ELF-1 (cell line): ENCODE data around the gene ACTA2.

Source experiments
- DNase-seq: peaks from one replicate; pipeline ENCODE4 v3.0.0-alpha.2; 2016; ENCODE audit warnings: low read depth, low spot score

Gene ACTA2

DNA sequence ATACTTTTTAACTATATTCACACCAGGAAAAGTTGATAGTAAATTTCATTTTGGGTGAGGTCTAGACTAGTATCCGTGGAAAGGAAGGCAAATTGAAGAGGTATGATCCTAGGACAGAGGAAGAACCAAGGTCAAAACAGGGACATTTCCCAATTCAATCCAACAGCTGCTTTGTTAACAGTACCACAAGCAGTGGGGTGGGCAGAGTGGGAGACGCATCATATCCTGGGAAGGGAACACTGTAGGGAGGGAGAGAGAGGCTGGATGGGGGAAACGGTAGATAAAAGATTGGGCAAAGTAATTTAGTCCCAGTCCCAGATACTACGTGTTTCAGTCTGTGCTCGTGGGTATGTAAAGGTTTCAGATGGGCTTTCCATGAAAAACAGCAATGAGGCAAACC is 28.9 kb upstream of the ACTA2 start:
- no peak for DNase-seq

DNA sequence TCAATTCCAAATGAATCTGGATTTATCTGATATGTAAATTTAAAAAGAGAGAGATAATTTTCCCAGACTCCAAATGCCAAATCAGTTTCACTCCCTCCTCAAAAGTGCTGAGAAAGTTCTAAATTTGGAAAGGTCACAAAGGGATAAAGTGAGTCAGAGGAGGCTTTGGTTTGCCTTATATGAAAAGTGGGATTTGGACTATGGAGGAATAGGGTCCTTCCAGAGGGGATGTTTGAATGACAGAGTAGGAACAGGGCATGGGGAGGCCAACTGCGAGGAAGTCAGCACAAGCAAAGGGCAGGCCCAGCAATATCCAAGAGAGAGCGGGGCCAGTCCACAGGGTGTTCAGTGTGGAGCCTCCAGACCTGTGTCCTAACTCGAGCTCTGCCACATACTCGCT is 28.2 kb upstream of the ACTA2 start:
- DNase-seq, result no peak

- peak; percentile 27 for DNase-seq
These were observed 27.7 kb upstream of the ACTA2 start for GRCh38 chr10:88980247-88980646.

- no peak for DNase-seq
These were observed 27.0 kb upstream of the ACTA2 start for GRCh38 chr10:88979603-88980002.

GRCh38 chr10:88979153-88979562 is 26.6 kb upstream of the ACTA2 start:
- DNase-seq, result peak; percentile 56

DNA sequence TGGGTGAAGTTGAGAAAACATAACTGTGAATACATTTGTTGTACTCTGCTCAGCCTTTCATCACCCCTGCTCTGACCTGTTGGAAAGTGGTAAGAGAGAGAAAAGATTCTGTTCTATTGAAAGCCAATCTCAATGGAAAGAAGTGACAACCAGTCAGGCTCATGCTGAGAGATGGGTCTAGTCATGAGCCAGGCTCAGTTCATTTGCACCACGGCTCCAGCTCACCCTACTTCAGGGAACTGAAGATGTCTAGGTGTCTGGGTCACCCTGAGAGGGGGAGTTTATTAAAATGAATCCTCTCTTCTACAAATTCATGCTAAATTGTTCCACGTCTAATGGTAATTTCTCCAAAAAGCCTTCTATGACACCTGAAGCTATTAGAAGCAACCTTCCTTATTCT is 25.9 kb upstream of the ACTA2 start:
- DNase-seq, result no peak

DNA sequence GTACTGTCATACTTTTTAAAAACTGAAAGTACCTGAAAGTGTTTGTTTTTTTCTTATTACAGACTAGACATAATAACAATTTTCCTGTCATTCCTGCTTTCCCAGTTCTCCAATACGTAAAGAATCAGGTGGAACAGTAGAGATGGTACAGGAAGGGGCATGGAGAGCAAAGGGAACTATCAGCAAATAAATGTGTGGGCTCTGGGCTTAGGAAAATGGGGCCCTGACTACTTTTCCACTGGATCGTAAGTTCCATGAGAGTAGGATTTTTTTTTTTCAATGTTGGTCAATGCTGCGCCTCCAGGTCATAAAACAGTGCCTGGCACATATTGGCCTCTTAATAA is 22.8 kb upstream of the ACTA2 start:
- DNase-seq, result no peak

GRCh38 chr10:88974446-88975376 is 22.1 kb upstream of the ACTA2 start:
- DNase-seq, result no peak

- no peak for DNase-seq
These were observed 21.4 kb upstream of the ACTA2 start for GRCh38 chr10:88974012-88974411.

DNA sequence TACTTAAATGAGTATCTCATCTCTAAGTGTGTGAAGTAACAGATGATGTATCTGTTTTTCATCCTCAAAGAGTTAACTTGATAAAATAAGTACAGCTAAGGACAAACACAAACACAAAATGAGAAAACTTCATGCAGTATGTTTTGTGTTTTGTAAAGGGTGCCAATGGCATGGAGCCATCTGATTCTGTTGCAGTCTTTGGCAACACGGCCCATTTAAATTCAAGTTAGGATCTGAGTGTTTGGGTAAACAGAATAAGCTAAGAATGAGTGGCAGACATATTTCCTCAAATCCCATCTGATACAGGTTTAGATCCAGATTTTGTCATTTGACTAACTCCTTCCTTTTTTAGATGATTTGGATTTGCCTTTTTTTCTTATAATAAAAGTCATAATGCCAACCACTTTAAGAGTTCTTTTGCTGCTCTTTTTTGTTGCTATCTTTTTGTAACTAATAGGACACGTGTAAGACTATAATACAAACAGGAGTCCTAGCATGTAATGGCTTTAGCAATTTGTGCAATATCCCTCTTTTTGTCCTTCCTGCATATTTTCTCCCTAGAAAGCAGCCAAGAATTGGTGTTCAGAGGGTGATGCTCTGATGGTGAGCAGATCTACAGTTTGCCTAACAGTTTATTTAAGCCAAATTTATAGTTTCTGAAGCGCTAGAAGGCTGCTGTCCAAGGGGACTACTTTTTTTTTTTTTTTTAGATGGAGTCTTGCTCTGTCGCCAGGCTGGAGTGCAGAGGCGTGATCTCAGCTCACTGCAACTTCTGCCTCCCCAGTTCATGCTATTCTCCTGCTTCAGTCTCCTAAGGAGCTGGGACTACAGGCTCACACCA is 18.9 kb upstream of the ACTA2 start:
- DNase-seq, result no peak

DNA sequence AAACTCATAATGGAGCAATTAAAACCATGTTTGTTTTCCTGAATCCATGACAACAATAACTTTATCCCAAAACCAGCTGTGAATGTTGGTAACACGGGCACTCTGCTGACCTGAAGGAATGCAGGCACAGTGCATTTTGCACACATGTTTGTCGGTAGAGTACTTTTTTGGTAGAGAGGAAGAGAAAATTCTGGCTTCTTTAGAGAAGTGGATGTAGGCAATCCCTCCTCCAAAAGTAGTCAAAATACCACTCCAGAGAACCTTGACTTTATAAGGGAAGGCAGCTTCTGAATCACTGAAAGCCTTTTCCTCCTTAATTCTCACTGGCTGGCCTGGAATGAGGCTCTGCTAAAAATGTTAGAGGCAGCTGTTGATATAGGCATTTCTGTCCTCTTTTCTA is 15.8 kb upstream of the ACTA2 start:
- no peak for DNase-seq

GRCh38 chr10:88966797-88967196 is 14.2 kb upstream of the ACTA2 start:
- DNase-seq, result no peak

GRCh38 chr10:88964869-88965415 is 12.4 kb upstream of the ACTA2 start:
- no peak for DNase-seq

DNA sequence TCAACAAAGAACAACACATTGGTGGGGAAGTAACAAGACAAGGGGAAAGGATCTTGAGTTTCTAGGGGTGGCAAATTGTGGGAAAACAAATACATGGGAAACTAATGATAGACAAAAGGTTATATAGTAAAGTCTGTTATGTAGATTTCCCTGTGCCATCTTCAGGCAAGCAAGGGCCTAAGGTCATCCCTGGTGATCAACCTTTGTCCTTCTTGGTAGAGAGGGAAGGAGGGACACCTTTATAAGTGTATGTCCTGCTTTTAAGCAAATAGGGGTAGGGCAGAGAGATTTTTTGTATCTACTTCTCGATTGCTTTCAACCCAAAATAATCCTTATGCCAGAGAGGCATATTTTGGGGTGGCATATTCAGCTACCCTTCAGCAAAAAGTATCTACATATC is 11.8 kb upstream of the ACTA2 start:
- no peak for DNase-seq

DNA sequence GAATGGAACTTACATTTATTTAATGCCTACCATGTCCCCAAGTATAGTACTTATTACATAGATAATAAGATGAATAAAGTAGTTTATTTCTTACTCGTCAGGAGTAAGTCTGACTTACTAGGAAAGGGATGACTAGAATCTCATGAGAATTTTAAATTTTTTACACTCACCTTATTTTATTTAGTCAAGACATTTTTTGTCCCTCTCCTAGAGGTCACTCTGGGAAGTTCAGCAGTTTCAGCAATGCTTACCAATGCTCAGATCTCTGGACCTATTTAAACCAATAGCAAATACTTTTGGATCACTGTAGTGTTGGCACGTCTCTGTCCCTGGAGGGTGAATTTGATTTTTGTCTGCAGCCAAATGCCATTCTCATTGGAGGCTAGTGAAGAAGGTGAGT is 10.7 kb upstream of the ACTA2 start:
- no peak for DNase-seq

DNA sequence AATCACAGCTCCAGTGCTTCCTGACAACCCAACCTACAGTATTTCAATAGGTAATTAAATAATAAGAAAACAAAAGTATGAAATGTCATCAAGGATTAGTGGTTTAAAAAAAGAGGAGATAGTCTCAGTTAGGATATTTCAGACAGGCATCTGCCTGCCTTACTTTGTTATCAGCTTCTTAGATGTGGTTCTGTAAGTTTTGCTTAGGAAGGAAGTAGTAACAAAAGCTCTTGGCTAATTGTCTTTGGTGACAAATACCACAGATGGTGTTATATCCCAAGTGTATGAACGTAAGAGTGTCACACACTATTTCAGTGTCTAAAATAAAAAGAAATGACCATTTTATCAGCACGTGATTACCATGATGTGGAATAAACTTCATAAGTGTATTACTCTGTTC is 9.8 kb upstream of the ACTA2 start:
- DNase-seq, result no peak

DNA sequence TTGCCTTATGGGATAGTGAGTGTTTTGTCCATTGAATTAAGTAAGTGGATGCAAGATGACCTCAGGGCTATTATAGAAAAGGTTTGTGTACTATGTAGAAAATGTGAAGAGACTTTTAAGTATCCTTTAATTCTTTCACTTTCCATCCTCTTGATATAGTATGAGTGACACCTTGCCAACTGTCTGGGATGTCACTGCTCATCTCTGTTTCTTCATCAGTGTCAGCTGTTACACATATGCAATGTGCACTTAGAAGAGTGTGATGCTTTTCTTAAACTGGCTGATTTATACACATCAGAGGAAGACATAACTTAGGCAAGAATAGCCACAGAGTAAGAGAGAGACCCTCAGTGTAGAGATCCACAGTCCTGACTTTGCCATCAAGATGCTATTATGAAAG is 8.7 kb upstream of the ACTA2 start:
- no peak for DNase-seq

- no peak for DNase-seq
These were observed 8.2 kb upstream of the ACTA2 start for GRCh38 chr10:88960802-88961201.

GRCh38 chr10:88958721-88959120 is 6.1 kb upstream of the ACTA2 start:
- DNase-seq, result no peak

DNA sequence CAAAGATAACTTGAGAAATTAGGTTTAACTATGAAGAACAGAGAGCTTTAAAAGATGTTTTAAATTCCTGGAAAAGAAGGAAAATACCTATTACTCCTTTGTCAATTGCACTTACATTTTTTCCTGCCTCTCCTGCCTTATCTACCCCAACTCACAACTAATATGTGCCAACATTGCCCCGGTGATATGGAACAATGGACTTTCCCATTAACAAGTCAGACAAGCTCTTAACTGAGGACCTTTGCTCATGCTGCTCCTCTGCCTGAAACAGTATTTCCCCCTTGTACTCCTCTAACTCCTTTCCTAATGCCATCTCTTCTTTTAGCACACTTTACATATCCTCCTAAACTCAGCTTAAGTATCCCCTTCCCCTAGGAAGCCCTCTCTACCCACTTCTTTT is 4.8 kb upstream of the ACTA2 start:
- DNase-seq, result no peak

- DNase-seq, result no peak
These were observed 2.0 kb upstream of the ACTA2 start for GRCh38 chr10:88954458-88955083.

DNA sequence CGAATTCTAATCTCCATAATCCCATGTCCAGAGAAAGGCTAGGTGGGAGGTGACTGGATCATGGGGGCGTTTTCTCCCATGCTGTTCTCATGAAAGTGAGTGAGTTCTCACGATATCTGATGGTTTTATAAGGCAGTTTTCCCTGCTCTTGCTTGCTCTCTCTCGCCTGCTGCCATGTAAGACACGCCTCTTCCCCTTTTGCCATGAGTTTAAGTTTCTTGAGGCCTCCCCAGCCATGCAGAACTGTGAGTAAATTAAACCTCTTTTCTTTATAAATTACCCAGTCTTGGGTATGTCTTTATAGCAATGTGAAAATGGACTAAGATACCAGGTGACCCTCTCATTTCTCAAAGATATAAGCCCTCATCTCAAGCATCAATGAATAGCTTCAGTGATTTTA is 1.1 kb upstream of the ACTA2 start:
- no peak for DNase-seq
